ENCODE data around the gene ZC2HC1B. TPM values are rescaled to one million over a fixed set of nuclear protein-coding genes. Genes with fewer than 3 reads are reported as not detected.

ZC2HC1B gene
- total and polyA plus RNA-seq, 2 of the 8 experiments (the other 6 are each of a cell fraction or from before 2014, with no cell fraction given): not detected

- DNase-seq (ENCODE audit: low read depth in 1 of 2, low spot score in 2 of 2) (no peak), FAIRE-seq (no peak)
- Histone ChIP-seq H2AK5ac (ENCODE audit: low read depth, low read length) (peak overlapping the region; percentile 79), H2AFZ (ENCODE audit: low read length) (no peak overlapping the region), H3K4me2 (ENCODE audit: insufficient read depth in 1 of 2, low read depth in 2 of 2, low read length in 2 of 2) (peak overlapping the region; percentile 82 to 85), H3K4me3 (ENCODE audit: extremely low read depth in 1 of 4, insufficient read depth in 2 of 4, low read depth in 3 of 4, low read length in 4 of 4) (peak overlapping the region; percentile 80 to 97 (median 96)), H3K4me1 (replicated peaks in 1 of 4; ENCODE audit: control insufficient read depth in 3 of 4, insufficient read depth in 4 of 4, low read length in 3 of 4) (0 out of 7 replicates have a peak, but pooled peaks cover 0 to 2% (median 0%) of the 10 kb centered on the region in 4 experiments), H4K5ac (ENCODE audit: insufficient read length, low read depth, low read length) (no peak overlapping the region), H2BK120ac (replicated peaks; ENCODE audit: low read depth, low read length) (no peak overlapping the region), H4K91ac (replicated peaks; ENCODE audit: insufficient read length, low read length) (peak overlapping the region; percentile 57), H3K23ac (ENCODE audit: insufficient read length) (no peak overlapping the region), H2BK5ac (ENCODE audit: low read depth, low read length) (peak overlapping the region; percentile 90), H2BK20ac (ENCODE audit: low read length) (no peak overlapping the region), H3K36me3 (ENCODE audit: control insufficient read depth in 2 of 4, insufficient read depth in 4 of 4, low read length in 3 of 4) (peaks cover 15 to 43% (median 29%) of the 10 kb centered on the region in 4 experiments), H3K56ac (replicated peaks; ENCODE audit: insufficient read length, low read depth, low read length) (no peak overlapping the region), H2BK15ac (ENCODE audit: low read length) (no peak overlapping the region; the same call in 1 of the 2 replicates), H4K8ac (ENCODE audit: extremely low read depth, insufficient read depth, low read length) (peak overlapping the region; percentile 93; the same call in 1 of the 2 replicates), H3K9me3 (ENCODE audit: insufficient read depth in 2 of 2, low read depth in 1 of 2, low read length in 1 of 2) (no peaks in the 10 kb centered on the region), H3K27me3 (replicated peaks in 1 of 4; ENCODE audit: control insufficient read depth in 3 of 4, extremely low read depth in 1 of 4, insufficient read depth in 3 of 4, low read length in 3 of 4) (no peaks in the 10 kb centered on the region; a peak in 1 of 7 replicates), H3K9ac (replicated peaks in 1 of 4; ENCODE audit: extremely low read depth in 1 of 4, low read depth in 3 of 4, low read length in 3 of 4) (peak overlapping the region; percentile 81 to 96 (median 93)), H3K23me2 (ENCODE audit: low read depth, low read length) (no peaks in the 10 kb centered on the region; the same call in 1 of the 2 replicates), H3K27ac (ENCODE audit: low read depth, low read length) (peak overlapping the region; percentile 87), H3K79me1 (ENCODE audit: low read depth, low read length) (peaks cover 7% of the 10 kb centered on the region), H3K18ac (ENCODE audit: extremely low read depth, low read length) (0 out of 2 replicates have a peak overlapping the region, but pooled peaks have one; percentile 73), H3K79me2 (ENCODE audit: control insufficient read depth in 1 of 2, insufficient read depth in 2 of 2, low read length in 2 of 2) (peaks cover 5 to 42% of the 10 kb centered on the region in 2 experiments; a peak in 3 of 4 replicates), H3K14ac (ENCODE audit: insufficient read length) (no peak overlapping the region), H4K20me1 (replicated peaks in 1 of 2; ENCODE audit: control insufficient read depth in 1 of 2, insufficient read depth in 2 of 2, low read length in 2 of 2) (peaks cover 0 to 1% of the 10 kb centered on the region in 2 experiments), H2BK12ac (ENCODE audit: low read depth, low read length) (no peak overlapping the region; the same call in 1 of the 2 replicates), H3K4ac (replicated peaks; ENCODE audit: insufficient read length, low read depth, low read length) (no peak overlapping the region)
- ChIA-PET CTCF (ENCODE audit: partially characterized antibody) (interaction anchor here (0.7 to 4.4 kb wide), 8 partner anchors 55 to 268 kb away, joined by 3 to 22 read pairs (median 3); no protein-coding TSS in a partner anchor), POLR2A (ENCODE audit: partially characterized antibody) (interaction anchor here (0.6 to 3.6 kb wide), 26 partner anchors 9 to 332 kb away, joined by 3 to 20 read pairs (median 4); partner anchors contain the start of gene ZC2HC1B)
- whole genome bisulfite sequencing, 2 experiments (ENCODE audit: extremely low coverage in 1 of 2, insufficient coverage in 1 of 2, insufficient read length in 1 of 2, insufficient replicate concordance in 2 of 2, low coverage in 1 of 2, low lambda C conversion rate in 2 of 2, missing lambda C conversion rate in 1 of 2): 2% methylated on average over 9 of the region's 9 CpGs; no CpG with 5 or more reads in 1 of the 2 experiments
- TF ChIP-seq YY1 (IDR thresholded peaks at IDR 0.05; ENCODE audit: low read depth, low read length) (no peak), CHD2 (IDR thresholded peaks at IDR 0.05; ENCODE audit: low read length) (no peak), SP4 (IDR thresholded peaks at IDR 0.05; ENCODE audit: low read length) (no peak), SP2 (IDR thresholded peaks at IDR 0.05; ENCODE audit: low read length) (no peak), POLR2AphosphoS5 (IDR thresholded peaks at IDR 0.05; ENCODE audit: low read depth, low read length) (no peak), CTBP2 (IDR thresholded peaks at IDR 0.05; ENCODE audit: borderline replicate concordance, insufficient read depth, insufficient read length, low read length) (no peak), FOSL1 (IDR thresholded peaks at IDR 0.05; ENCODE audit: insufficient read depth, low read depth, low read length) (no peak), RXRA (IDR thresholded peaks at IDR 0.05; ENCODE audit: insufficient read depth, low read depth, low read length) (no peak), POU5F1 (IDR thresholded peaks at IDR 0.05; ENCODE audit: low read depth, low read length) (no peak), NANOG (IDR thresholded peaks at IDR 0.05; ENCODE audit: insufficient read depth, low read depth, low read length, poor library complexity, severe bottlenecking) (no peak)
These were observed 20.6 kb upstream of the ZC2HC1B start for GRCh38 chr6:143843677-143843999.
